HEK293 (cell line): ENCODE results near the gene CDCA5.

Source experiments
- CTCF ChIA-PET: fragments of 350-600 bp; formaldehyde crosslinking; extraction: SDS; loops from one replicate; lab custom pipeline; 2021; ENCODE audit warnings: antibody characterized with exemption; lab: Yijun Ruan, JAX
- POLR2A ChIA-PET: fragments of 300-600 bp; formaldehyde crosslinking; extraction: SDS; loops from one replicate; lab custom pipeline; 2020; ENCODE audit warnings: antibody characterized with exemption, inconsistent platforms; lab: Yijun Ruan, JAX
- H3K27ac ChIP-seq: fragments of 200-500 bp; sonication (Bioruptor generic); 2 replicates; pipeline ENCODE4 v1.5.1; 2014; ENCODE audit warnings: low read depth, low read length, control low read depth, inconsistent platforms; ENCODE audit errors: extremely low read depth
- H3K36me3 ChIP-seq, 2 experiments: fragments of 200-500 bp in 1 of 2; sonication (Bioruptor generic) in 1 of 2; 1 replicate in 1 of 2; 2 replicates in 1 of 2; pipeline ENCODE4 v1.5.1; 2014 to 2017; ENCODE audit warnings: inconsistent platforms in 2 of 2, low read length in 2 of 2; ENCODE audit not compliant: control insufficient read depth in 2 of 2, insufficient read depth in 1 of 2
- H3K4me1 ChIP-seq: fragments of 200-500 bp; sonication (Bioruptor generic); 2 replicates; pipeline ENCODE4 v1.5.1; 2014; ENCODE audit warnings: mild to moderate bottlenecking, low read length, inconsistent platforms; ENCODE audit not compliant: control insufficient read depth, insufficient read depth
- H3K4me3 ChIP-seq: 2 replicates; pipeline ENCODE4 v1.5.1; 2011; ENCODE audit warnings: low read depth, mild to moderate bottlenecking, control low read depth, low read length, moderate library complexity
- H3K9me3 ChIP-seq: fragments of 200-500 bp; sonication (Bioruptor generic); 2 replicates; pipeline ENCODE4 v1.5.1; 2014; ENCODE audit warnings: low read depth, low read length, inconsistent platforms; ENCODE audit not compliant: control insufficient read depth, insufficient read depth
- PRDM1 ChIP-seq: fragments of 450-650 bp; formaldehyde crosslinking; IDR thresholded peaks from 2 replicates; pipeline ENCODE4; 2016; ENCODE audit warnings: missing biosample characterization, missing genetic modification characterization
- SP2 ChIP-seq: fragments of 450-650 bp; formaldehyde crosslinking; IDR thresholded peaks from 2 replicates; pipeline ENCODE4 v1.5.1; 2016; ENCODE audit warnings: missing biosample characterization, missing genetic modification characterization
- TRIM28 ChIP-seq: IDR thresholded peaks from 2 replicates; pipeline ENCODE4 v1.6.1; 2011; ENCODE audit warnings: low read length, control low read depth, borderline replicate concordance
- ZBTB7A ChIP-seq: fragments of 450-650 bp; formaldehyde crosslinking; IDR thresholded peaks from 2 replicates; pipeline ENCODE4 v1.5.1; 2016; ENCODE audit warnings: low read depth, missing biosample characterization, missing genetic modification characterization
- ZBTB8A ChIP-seq: fragments of 450-650 bp; formaldehyde crosslinking; IDR thresholded peaks from 2 replicates; pipeline ENCODE4 v1.5.1; 2016; ENCODE audit warnings: missing biosample characterization, missing genetic modification characterization
- ZNF146 ChIP-seq: fragments of 450-650 bp; formaldehyde crosslinking; IDR thresholded peaks from 2 replicates; pipeline ENCODE4 v1.5.1; 2016; ENCODE audit warnings: missing biosample characterization, missing genetic modification characterization
- ZNF184 ChIP-seq: fragments of 450-650 bp; IDR thresholded peaks from 2 replicates; pipeline ENCODE4 v1.5.1; 2018; ENCODE audit warnings: missing biosample characterization, mild to moderate bottlenecking, missing genetic modification characterization
- ZNF37A ChIP-seq: fragments of 450-650 bp; IDR thresholded peaks from 2 replicates; pipeline ENCODE4 v1.5.1; 2018; ENCODE audit warnings: missing biosample characterization, missing genetic modification characterization
- ZNF394 ChIP-seq: fragments of 450-650 bp; formaldehyde crosslinking; IDR thresholded peaks from 2 replicates; pipeline ENCODE4 v1.5.1; 2016; ENCODE audit warnings: missing biosample characterization, missing genetic modification characterization, mild to moderate bottlenecking, moderate library complexity, borderline replicate concordance
- ZNF561 ChIP-seq: fragments of 450-650 bp; IDR thresholded peaks from 2 replicates; pipeline ENCODE4 v1.5.1; 2018; ENCODE audit warnings: missing biosample characterization, missing genetic modification characterization, borderline replicate concordance
- ZNF621 ChIP-seq: fragments of 450-650 bp; formaldehyde crosslinking; IDR thresholded peaks from 2 replicates; pipeline ENCODE4 v1.5.1; 2017; ENCODE audit warnings: missing biosample characterization, missing genetic modification characterization
- ZNF791 ChIP-seq: fragments of 450-650 bp; formaldehyde crosslinking; IDR thresholded peaks from 2 replicates; pipeline ENCODE4 v1.5.1; 2016; ENCODE audit warnings: missing biosample characterization, missing genetic modification characterization
- ZNF830 ChIP-seq: fragments of 450-650 bp; IDR thresholded peaks from 2 replicates; pipeline ENCODE4 v1.5.0; 2018; ENCODE audit warnings: missing biosample characterization, missing genetic modification characterization, low read depth, mild to moderate bottlenecking, moderate library complexity
- TF ChIP-seq, protein P1 (sequence below): fragments of 450-650 bp; formaldehyde crosslinking; IDR thresholded peaks from 2 replicates; pipeline ENCODE4 v1.5.1; 2016; ENCODE audit warnings: missing biosample characterization, missing genetic modification characterization
- TF ChIP-seq, protein P2 (sequence below): fragments of 450-650 bp; formaldehyde crosslinking; IDR thresholded peaks from 2 replicates; pipeline ENCODE4 v1.5.1; 2016; ENCODE audit warnings: missing biosample characterization, missing genetic modification characterization
- TF ChIP-seq, protein P3 (sequence below): fragments of 450-650 bp; formaldehyde crosslinking; IDR thresholded peaks from 2 replicates; pipeline ENCODE4; 2016; ENCODE audit warnings: missing biosample characterization, missing genetic modification characterization
- TF ChIP-seq, protein P4 (sequence below): fragments of 450-650 bp; formaldehyde crosslinking; IDR thresholded peaks from 2 replicates; pipeline ENCODE4 v1.5.1; 2016; ENCODE audit warnings: missing biosample characterization, missing genetic modification characterization, borderline replicate concordance
- TF ChIP-seq, protein P5 (sequence below): fragments of 450-650 bp; formaldehyde crosslinking; IDR thresholded peaks from 2 replicates; pipeline ENCODE4 v1.5.1; 2016; ENCODE audit warnings: missing biosample characterization, missing genetic modification characterization
- TF ChIP-seq, protein P6 (sequence below): fragments of 450-650 bp; formaldehyde crosslinking; IDR thresholded peaks from 2 replicates; pipeline ENCODE4 v1.5.1; 2016; ENCODE audit warnings: missing biosample characterization, missing genetic modification characterization, low read depth
- TF ChIP-seq, protein P7 (sequence below): fragments of 450-650 bp; formaldehyde crosslinking; IDR thresholded peaks from 2 replicates; pipeline ENCODE4 v1.5.1; 2016; ENCODE audit warnings: missing biosample characterization, missing genetic modification characterization

The CDCA5 gene

DNA sequence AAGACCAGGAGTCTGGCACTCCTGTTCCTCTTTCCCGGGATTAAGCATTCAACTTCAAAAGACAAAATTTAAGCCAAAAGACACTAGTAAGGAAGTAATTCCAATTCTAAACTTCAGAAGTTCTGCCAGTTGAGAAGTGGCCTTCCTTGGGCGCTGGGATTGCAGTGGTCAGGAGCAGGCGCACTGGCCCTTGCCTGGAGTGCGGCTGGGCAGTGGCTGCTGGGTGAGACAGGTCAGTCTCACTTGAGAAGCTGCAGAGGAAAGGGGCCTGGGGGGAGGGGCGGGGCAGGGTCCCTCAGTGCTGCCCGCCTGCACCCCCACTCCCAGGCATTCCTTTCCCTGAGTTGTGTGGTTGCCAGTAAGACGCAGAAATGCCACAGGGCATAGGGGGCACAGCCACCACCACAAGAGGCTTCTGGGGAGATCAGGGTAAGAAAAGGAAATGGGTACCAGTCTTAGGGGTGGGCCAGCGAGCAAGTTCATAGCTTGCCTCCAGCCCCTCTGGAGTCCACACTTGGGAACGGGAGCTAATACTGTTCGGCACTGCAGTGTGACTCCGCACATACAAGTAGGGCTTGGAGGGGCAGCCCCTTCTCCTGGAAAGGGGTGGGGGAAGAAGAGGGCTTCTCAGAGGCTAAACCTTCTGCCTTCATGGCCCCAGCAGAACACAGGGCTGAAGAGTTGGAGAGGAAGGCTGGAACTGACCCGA, 43.8 kb upstream of the CDCA5 start:
- POLR2A ChIA-PET, result interaction anchor here (0.7 to 2.0 kb wide), 3 partner anchors 10 to 134 kb away, joined by 3 to 7 read pairs (median 4); partner anchors contain the start of genes CAPN1, POLA2 and ZNHIT2
- peaks cover 0 to 89% of the 10 kb centered on the region in 2 experiments; a peak in 2 of 3 replicates for H3K36me3 ChIP-seq
- H3K4me3 ChIP-seq, result no peak overlapping the region
- CTCF ChIA-PET, result interaction anchor here (1.1 to 1.4 kb wide), 4 partner anchors 10 to 54 kb away, joined by 3 to 4 read pairs (median 4); partner anchors contain the start of genes CAPN1 and ZNHIT2
- H3K9me3 ChIP-seq, result no peaks in the 10 kb centered on the region
- TF ChIP-seq, protein P1, sequence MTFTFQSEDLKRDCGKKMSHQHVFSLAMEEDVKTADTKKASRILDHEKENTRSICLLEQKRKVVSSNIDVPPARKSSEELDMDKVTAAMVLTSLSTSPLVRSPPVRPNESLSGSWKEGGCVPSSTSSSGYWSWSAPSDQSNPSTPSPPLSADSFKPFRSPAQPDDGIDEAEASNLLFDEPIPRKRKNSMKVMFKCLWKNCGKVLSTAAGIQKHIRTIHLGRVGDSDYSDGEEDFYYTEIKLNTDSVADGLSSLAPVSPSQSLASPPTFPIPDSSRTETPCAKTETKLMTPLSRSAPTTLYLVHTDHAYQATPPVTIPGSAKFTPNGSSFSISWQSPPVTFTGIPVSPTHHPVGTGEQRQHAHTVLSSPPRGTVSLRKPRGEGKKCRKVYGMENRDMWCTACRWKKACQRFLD, result no peak
- TF ChIP-seq ZBTB7A, result no peak
- no peak for TF ChIP-seq ZNF621
- TF ChIP-seq ZNF830 (tag by site-specific recombination), result no peak
- no peak for TF ChIP-seq SP2 (tag by site-specific recombination)
- TF ChIP-seq, protein P2, sequence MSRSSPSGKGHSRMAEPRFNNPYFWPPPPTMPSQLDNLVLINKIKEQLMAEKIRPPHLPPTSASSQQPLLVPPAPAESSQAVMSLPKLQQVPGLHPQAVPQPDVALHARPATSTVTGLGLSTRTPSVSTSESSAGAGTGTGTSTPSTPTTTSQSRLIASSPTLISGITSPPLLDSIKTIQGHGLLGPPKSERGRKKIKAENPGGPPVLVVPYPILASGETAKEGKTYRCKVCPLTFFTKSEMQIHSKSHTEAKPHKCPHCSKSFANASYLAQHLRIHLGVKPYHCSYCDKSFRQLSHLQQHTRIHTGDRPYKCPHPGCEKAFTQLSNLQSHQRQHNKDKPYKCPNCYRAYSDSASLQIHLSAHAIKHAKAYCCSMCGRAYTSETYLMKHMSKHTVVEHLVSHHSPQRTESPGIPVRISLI (tag by site-specific recombination), result no peak
- TF ChIP-seq, protein P3, sequence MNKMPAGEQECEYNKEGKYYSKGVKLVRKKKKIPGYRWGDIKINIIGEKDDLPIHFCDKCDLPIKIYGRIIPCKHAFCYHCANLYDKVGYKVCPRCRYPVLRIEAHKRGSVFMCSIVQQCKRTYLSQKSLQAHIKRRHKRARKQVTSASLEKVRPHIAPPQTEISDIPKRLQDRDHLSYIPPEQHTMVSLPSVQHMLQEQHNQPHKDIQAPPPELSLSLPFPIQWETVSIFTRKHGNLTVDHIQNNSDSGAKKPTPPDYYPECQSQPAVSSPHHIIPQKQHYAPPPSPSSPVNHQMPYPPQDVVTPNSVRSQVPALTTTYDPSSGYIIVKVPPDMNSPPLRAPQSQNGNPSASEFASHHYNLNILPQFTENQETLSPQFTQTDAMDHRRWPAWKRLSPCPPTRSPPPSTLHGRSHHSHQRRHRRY (tag by site-specific recombination), result no peak
- TF ChIP-seq, protein P4, sequence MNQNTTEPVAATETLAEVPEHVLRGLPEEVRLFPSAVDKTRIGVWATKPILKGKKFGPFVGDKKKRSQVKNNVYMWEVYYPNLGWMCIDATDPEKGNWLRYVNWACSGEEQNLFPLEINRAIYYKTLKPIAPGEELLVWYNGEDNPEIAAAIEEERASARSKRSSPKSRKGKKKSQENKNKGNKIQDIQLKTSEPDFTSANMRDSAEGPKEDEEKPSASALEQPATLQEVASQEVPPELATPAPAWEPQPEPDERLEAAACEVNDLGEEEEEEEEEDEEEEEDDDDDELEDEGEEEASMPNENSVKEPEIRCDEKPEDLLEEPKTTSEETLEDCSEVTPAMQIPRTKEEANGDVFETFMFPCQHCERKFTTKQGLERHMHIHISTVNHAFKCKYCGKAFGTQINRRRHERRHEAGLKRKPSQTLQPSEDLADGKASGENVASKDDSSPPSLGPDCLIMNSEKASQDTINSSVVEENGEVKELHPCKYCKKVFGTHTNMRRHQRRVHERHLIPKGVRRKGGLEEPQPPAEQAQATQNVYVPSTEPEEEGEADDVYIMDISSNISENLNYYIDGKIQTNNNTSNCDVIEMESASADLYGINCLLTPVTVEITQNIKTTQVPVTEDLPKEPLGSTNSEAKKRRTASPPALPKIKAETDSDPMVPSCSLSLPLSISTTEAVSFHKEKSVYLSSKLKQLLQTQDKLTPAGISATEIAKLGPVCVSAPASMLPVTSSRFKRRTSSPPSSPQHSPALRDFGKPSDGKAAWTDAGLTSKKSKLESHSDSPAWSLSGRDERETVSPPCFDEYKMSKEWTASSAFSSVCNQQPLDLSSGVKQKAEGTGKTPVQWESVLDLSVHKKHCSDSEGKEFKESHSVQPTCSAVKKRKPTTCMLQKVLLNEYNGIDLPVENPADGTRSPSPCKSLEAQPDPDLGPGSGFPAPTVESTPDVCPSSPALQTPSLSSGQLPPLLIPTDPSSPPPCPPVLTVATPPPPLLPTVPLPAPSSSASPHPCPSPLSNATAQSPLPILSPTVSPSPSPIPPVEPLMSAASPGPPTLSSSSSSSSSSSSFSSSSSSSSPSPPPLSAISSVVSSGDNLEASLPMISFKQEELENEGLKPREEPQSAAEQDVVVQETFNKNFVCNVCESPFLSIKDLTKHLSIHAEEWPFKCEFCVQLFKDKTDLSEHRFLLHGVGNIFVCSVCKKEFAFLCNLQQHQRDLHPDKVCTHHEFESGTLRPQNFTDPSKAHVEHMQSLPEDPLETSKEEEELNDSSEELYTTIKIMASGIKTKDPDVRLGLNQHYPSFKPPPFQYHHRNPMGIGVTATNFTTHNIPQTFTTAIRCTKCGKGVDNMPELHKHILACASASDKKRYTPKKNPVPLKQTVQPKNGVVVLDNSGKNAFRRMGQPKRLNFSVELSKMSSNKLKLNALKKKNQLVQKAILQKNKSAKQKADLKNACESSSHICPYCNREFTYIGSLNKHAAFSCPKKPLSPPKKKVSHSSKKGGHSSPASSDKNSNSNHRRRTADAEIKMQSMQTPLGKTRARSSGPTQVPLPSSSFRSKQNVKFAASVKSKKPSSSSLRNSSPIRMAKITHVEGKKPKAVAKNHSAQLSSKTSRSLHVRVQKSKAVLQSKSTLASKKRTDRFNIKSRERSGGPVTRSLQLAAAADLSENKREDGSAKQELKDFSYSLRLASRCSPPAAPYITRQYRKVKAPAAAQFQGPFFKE (tag by site-specific recombination), result no peak
- no peak for TF ChIP-seq ZNF184 (tag by site-specific recombination)
- TF ChIP-seq ZNF37A (tag by site-specific recombination), result no peak
- TF ChIP-seq TRIM28, result no peak
- TF ChIP-seq, protein P5, sequence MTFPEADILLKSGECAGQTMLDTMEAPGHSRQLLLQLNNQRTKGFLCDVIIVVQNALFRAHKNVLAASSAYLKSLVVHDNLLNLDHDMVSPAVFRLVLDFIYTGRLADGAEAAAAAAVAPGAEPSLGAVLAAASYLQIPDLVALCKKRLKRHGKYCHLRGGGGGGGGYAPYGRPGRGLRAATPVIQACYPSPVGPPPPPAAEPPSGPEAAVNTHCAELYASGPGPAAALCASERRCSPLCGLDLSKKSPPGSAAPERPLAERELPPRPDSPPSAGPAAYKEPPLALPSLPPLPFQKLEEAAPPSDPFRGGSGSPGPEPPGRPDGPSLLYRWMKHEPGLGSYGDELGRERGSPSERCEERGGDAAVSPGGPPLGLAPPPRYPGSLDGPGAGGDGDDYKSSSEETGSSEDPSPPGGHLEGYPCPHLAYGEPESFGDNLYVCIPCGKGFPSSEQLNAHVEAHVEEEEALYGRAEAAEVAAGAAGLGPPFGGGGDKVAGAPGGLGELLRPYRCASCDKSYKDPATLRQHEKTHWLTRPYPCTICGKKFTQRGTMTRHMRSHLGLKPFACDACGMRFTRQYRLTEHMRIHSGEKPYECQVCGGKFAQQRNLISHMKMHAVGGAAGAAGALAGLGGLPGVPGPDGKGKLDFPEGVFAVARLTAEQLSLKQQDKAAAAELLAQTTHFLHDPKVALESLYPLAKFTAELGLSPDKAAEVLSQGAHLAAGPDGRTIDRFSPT (tag by site-specific recombination), result no peak
- no peak for TF ChIP-seq ZNF561
- no peak for TF ChIP-seq ZNF146 (tag by site-specific recombination)
- TF ChIP-seq, protein P6, sequence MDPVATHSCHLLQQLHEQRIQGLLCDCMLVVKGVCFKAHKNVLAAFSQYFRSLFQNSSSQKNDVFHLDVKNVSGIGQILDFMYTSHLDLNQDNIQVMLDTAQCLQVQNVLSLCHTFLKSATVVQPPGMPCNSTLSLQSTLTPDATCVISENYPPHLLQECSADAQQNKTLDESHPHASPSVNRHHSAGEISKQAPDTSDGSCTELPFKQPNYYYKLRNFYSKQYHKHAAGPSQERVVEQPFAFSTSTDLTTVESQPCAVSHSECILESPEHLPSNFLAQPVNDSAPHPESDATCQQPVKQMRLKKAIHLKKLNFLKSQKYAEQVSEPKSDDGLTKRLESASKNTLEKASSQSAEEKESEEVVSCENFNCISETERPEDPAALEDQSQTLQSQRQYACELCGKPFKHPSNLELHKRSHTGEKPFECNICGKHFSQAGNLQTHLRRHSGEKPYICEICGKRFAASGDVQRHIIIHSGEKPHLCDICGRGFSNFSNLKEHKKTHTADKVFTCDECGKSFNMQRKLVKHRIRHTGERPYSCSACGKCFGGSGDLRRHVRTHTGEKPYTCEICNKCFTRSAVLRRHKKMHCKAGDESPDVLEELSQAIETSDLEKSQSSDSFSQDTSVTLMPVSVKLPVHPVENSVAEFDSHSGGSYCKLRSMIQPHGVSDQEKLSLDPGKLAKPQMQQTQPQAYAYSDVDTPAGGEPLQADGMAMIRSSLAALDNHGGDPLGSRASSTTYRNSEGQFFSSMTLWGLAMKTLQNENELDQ (tag by site-specific recombination), result no peak
- TF ChIP-seq ZBTB8A (tag by site-specific recombination), result no peak
- TF ChIP-seq ZNF791 (tag by site-specific recombination), result no peak
- TF ChIP-seq, protein P7, sequence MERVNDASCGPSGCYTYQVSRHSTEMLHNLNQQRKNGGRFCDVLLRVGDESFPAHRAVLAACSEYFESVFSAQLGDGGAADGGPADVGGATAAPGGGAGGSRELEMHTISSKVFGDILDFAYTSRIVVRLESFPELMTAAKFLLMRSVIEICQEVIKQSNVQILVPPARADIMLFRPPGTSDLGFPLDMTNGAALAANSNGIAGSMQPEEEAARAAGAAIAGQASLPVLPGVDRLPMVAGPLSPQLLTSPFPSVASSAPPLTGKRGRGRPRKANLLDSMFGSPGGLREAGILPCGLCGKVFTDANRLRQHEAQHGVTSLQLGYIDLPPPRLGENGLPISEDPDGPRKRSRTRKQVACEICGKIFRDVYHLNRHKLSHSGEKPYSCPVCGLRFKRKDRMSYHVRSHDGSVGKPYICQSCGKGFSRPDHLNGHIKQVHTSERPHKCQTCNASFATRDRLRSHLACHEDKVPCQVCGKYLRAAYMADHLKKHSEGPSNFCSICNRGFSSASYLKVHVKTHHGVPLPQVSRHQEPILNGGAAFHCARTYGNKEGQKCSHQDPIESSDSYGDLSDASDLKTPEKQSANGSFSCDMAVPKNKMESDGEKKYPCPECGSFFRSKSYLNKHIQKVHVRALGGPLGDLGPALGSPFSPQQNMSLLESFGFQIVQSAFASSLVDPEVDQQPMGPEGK (tag by site-specific recombination), result no peak
- no peak for TF ChIP-seq PRDM1 (tag by site-specific recombination)
- no peak for TF ChIP-seq ZNF394 (tag by site-specific recombination)
- H3K4me1 ChIP-seq, result peaks cover 3% of the 10 kb centered on the region; the same call in 1 of the 2 replicates
- no peak overlapping the region for H3K27ac ChIP-seq
